Astrocyte of the hippocampus (primary cell): ENCODE data around the gene PMM2.
A peak's percentile ranks its signal among the peaks of the same experiment; 100 is the strongest.

Experiments used
- DNase-seq: peaks from one replicate; pipeline ENCODE4 v3.0.0; 2011; ENCODE audit warnings: low read depth, low spot score

Gene PMM2

DNA sequence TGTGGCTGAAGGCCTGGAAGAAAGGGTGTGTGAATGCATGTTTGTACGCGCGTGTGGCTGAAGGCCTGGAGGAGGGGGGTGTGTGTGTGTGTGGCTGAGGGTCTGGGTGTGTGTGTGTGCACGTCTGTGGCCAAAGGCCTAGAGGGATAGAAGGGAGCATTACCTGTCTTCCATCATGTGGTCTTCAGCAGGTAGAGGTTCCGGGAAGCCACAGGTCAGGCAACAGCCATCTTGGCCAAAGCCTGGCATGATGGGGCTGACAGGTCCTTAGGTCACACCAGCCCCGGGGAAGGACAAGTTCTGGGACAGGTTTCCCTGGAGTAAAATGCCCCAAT is 89.8 kb downstream of the PMM2 start:
- DNase-seq = no peak

DNA sequence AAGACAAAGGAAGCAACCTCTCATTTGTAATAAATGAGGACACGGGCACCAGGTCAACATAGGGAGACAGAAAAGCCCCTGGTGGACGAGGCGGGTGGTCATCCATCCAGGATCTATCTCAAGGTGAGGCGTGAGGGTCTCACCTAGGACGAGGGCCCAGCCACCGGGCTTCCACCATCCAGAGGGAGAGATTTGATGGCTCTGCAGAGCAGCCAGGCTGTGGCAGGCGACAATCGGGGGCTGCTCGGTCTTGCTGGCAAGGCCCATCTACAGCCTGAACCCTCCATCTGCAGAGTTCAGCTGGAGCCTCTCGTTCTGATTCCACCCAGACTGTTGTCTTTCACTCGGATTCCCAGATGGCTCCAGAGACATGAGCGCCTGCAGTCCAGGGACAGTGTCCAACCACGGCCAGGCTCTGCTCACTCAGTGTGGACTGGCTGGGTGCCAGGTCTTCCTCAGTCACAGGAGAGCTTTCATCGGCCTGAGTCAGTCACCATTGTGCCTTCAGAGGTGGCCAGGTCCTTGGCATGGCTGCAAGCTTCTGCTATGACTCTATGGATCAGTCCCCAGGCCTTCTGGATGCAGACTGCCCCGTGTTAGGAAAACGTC is 90.4 kb downstream of the PMM2 start:
- DNase-seq = peak; percentile 68

DNA sequence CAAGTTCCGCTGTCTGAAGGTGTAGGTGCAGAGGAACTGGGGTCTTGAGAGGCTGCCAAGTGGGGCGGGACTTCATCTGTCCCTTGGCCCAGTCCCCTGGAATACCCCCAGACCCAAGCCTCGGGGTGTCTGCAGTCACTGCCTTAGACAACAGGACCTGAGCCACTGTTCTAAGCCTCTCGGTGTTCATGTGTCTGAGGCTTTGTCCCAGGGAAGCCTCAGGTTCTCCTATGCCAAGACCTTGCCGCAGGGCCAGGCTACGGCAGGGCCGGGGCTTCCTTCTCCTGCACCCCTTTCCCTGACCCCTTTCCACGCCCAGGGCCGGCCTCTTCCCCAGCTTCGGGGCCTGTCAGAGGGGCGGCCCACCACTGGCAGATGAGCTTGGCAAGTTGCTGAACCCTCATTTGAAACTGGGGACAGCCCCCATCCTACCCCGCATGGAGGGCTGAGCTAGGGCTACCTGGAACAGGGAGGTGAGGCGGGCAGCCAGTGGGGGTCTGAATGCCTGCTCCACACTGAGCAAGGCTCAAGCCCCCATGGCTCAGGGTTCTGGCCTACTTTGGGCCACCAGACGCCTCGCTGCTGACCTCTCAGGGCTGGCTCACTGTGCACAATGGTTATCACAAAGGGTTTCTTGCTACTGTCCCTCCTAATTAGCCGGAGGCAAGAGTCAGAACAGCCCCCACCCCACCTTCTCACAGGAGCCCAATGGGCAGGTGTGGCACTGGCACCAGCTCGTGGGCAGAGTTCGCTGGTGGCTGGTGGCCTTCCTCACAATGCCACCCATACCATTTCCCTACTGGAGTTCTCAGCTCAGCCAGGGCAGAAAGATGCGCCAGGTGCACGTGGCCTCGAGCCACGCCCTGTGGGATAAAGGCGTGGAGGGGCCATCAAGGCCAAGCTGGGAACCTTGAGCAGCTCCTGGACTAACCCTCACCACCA is 91.6 kb downstream of the PMM2 start:
- no peak for DNase-seq

DNA sequence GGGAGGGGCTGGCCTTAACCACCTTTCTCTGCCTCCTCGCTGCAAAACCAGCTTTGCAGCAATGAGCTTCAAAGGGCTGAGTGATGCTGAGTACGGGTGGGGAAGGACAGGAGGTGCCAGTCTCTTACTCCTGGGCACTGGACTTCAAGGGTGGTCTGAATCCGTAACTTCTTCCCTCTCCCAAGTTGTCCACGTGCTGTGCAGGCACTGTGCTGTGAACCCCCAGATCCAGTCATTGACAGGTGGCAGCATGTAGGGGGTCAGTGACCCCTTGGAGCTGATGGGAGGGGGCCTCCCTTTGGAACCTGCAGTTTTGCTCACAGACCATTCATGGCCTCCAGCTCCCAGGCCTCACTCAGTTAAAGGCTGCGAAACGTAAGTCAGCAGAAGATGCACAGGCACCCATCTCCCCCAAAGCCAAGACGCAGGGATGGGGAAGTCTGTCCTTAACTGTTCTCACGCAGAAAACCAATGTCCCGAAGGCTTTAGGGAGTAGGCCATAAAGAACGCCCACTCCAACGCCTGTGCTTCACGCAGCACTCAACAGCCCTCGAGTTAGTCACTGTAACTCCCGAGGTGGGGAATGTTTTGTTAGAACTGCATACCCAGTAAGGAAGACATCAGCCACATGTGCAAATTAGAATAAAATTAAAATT is 92.4 kb downstream of the PMM2 start:
- DNase-seq = no peak

DNA sequence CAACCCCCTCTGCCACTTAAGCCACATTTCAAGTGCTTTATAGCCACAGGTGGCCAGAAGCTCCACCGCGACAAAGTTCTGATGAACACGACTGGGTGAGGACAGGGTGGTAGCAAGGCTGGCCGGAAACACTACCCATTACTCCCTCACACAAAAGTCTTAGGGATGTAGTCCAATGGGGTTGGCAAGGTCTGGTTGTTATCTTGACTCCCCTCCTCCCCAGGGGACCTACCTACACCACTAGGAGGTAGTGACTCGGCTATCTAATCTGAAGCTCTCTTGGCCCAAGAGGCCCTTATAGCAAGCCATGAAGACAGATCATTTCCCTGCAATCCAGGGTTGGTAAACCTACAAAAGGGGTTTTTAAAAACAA is 92.9 kb downstream of the PMM2 start:
- no peak for DNase-seq

DNA sequence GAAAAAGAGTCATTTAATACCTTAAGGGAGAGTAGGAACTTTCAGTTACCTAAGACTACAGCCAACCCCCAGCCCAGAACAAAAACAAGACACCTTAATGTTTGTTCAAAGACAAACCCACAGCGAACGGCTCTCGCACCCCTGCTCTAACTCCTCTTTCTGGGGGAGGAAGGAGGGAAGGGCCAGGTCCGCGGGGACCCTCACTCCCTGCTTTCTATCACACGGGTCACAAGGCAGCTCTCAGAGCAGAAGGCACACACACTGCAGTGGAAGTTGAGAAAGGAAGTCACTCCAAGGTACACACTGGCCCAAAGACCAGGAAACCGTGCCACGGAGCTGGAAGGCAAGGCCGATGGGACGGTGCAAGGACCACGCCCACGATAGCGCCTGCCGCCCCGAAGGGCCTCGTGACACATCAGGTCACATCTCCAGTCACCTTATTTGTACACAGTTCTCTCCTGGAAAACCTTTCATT is 94.5 kb downstream of the PMM2 start:
- no peak for DNase-seq

DNA sequence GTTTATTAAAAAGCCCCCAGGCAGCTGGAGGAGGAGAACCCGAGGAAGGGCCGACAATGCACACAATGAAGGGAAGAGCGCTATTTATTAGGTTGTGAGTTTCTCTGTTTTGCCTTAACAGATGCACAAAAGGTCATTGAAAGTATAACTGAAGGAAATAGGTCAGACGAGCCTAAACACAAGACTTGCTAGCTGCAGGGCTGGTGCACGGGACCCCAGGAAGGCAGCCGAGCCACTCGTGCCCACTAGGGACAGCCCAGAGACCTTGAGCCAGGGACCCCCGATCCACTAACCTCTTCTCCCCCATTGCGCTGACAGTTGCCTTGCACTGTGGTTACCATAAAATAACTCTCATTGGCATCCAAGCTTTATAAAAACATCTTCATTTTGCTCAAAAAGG is 95.8 kb downstream of the PMM2 start:
- no peak for DNase-seq

DNA sequence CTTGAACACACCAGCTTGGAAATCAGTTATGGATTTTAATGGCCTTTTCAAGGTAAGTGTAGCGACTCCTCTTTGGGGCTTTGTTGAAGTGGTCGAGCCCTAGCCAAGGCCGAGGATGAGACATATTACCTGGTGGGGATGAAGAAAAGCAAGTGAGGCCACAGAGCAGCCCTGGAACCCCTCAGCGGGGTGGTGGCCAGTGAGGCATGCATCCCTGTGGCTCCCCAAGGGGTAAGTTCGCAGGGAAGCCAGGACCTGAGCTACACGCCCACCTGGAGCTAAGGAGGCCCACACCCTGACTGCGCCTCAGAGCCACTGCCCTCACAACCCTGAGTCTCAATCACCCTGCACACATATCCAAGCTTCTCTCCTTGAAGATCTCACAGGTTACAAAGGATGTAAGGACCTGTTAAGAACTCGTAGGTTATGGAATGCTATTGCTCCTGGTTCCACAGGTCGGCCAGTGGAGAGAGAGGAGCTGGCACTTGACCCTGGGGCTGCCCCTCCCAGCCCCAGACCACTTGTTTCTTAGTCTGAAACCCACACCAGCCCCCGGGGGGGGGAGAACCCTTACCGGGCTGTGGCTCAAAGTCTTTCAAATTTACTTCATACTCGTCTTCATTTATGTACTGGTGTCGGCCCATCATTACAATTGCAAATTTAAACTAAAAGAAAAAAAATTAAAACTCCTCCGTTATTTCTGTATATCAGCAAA is 96.5 kb downstream of the PMM2 start:
- no peak for DNase-seq

DNA sequence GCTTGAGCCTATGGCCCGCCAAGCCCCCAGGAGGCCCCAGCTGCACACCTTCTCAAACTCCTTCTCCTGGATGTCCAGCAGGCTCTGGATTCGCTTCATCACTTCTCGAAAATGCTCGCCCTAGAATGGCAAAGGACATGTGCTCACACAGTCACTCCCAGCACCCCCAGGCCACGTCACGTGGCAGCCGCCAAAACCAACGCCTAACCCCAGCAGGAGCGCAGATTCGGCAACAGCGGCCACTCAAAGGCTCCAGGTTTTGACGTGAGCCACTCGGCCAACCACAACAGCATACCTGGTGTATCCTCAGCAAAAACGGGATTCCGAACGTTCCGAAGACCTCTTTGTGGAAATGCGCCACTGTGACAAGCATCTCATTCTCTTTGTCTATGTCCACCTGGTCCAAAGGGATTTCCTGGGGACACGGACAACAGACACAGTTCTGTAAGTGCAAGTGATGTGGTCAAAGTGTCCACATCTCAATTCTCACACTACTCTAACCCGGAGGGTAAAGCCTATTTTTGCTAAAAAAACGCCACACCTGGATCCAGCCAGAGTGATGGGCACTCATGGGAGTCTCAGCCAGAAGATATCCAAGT is 97.2 kb downstream of the PMM2 start:
- DNase-seq = no peak

DNA sequence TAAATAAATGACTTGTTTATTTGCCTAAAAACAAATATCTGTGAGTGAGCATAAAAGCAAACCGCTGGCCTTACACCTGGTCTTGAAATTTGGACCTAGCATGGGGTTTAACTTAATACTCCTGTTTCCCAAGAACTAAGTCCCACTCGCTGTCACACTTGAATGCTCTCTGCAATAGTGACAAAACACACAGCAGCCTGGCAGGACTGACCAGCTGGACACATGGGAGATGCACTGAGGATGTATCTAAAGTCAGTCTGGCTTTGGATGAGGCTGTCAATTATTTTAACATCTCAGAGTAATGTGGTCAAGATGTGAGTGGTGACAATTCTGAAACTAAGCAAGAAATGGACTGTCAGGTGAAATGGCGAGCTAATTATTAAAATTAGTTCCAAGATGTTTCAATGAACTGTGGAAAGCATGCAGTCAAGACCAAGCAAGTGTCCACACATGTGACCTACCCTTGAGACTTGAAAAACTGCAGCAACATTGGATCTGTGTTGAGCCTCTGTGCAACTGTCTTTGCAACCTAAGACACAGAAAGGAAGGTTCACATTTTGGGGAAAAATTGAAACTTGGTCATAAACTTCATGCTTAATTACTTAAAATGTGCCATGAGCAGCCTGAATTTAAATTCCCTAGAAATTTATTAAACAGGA is 101.2 kb downstream of the PMM2 start:
- DNase-seq = no peak
